ENCODE data around the gene CLEC4F.

CLEC4F gene

GRCh38 chr2:70785137-70785911 is 35.1 kb downstream of the CLEC4F start:
- peak; percentile 54 for DNase-seq (ENCODE audit: low spot score)

- DNase-seq (ENCODE audit: low spot score) = no peak
Observed at GRCh38 chr2:70784320-70784719, 36.1 kb downstream of the CLEC4F start.

- peak; percentile 86 for DNase-seq (ENCODE audit: low spot score)
Observed at GRCh38 chr2:70779911-70780545, 40.4 kb downstream of the CLEC4F start.

- DNase-seq (ENCODE audit: low spot score) = no peak
Observed at GRCh38 chr2:70779491-70779890, 40.9 kb downstream of the CLEC4F start.

- DNase-seq (ENCODE audit: low spot score) = no peak
Observed at GRCh38 chr2:70778676-70779075, 41.7 kb downstream of the CLEC4F start.

- no peak for DNase-seq (ENCODE audit: low spot score)
Observed at GRCh38 chr2:70777450-70777849, 42.9 kb downstream of the CLEC4F start.

GRCh38 chr2:70776266-70776665 is 44.1 kb downstream of the CLEC4F start:
- no peak for DNase-seq (ENCODE audit: low spot score)

GRCh38 chr2:70775141-70775540 is 45.3 kb downstream of the CLEC4F start:
- DNase-seq (ENCODE audit: low spot score) = no peak

GRCh38 chr2:70772486-70773155 is 47.8 kb downstream of the CLEC4F start:
- no peak for DNase-seq (ENCODE audit: low spot score)

- DNase-seq (ENCODE audit: low spot score) = no peak
Observed at GRCh38 chr2:70771446-70771845, 49.0 kb downstream of the CLEC4F start.

- DNase-seq (ENCODE audit: low spot score) = no peak
Observed at GRCh38 chr2:70769450-70769849, 50.9 kb downstream of the CLEC4F start.

- DNase-seq (ENCODE audit: low spot score) = no peak
Observed at GRCh38 chr2:70768590-70769085, 51.8 kb downstream of the CLEC4F start.

- DNase-seq (ENCODE audit: low spot score) = peak; percentile 73
Observed at GRCh38 chr2:70767699-70768589, 52.5 kb downstream of the CLEC4F start, which contains the start of gene ADD2. TSS of gene ADD2 (minus strand) at chr2:70768200. CDS start at chr2:70706408, 61,792 bp downstream.

- peak; percentile 7 for DNase-seq (ENCODE audit: low spot score)
Observed at GRCh38 chr2:70767079-70767698, 53.2 kb downstream of the CLEC4F start.

- DNase-seq (ENCODE audit: low spot score) = no peak
Observed at GRCh38 chr2:70766357-70767078, 53.9 kb downstream of the CLEC4F start.

GRCh38 chr2:70765507-70765906 is 54.9 kb downstream of the CLEC4F start:
- DNase-seq (ENCODE audit: low spot score) = no peak

- DNase-seq (ENCODE audit: low spot score) = no peak
Observed at GRCh38 chr2:70759446-70759845, 61.0 kb downstream of the CLEC4F start.
